ENCODE data around the gene STON2.

GRCh38 chr14:81309511-81309910 lies 90.6 kb downstream of the STON2 start:
- TF ChIP-seq CTCF (conservative IDR thresholded peaks at IDR 0.05; ENCODE audit: low read depth, low read length) = no peak
- no peak for TF ChIP-seq EZH2 (IDR thresholded peaks at IDR 0.05; ENCODE audit: borderline replicate concordance, low read depth, low read length, poor library complexity, severe bottlenecking)

Measured in A673 (cell line).